ENCODE data around the gene GDF15.

DNA sequence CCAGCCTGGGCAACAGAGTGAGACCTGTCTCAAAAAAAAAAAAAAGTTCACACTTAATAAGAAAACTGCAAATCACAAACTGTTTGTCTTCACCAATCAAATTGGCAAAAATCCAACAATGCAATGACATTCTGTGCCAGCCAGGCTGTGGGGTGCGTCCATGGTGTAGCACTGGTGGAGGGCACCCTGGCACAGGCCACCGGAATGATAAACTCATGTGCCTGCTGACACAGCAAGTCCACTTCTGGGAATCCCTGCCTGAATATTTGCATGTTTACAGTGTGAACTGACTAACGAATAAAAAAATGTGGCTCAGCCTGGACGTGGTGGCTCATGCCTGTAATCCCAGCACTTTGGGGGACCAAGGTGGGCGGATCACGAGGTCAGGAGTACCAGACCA lies 13.1 kb downstream of the GDF15 start:
- TF ChIP-seq POLR2A (IDR thresholded peaks at IDR 0.05) = no peak
- TF ChIP-seq, protein P1, sequence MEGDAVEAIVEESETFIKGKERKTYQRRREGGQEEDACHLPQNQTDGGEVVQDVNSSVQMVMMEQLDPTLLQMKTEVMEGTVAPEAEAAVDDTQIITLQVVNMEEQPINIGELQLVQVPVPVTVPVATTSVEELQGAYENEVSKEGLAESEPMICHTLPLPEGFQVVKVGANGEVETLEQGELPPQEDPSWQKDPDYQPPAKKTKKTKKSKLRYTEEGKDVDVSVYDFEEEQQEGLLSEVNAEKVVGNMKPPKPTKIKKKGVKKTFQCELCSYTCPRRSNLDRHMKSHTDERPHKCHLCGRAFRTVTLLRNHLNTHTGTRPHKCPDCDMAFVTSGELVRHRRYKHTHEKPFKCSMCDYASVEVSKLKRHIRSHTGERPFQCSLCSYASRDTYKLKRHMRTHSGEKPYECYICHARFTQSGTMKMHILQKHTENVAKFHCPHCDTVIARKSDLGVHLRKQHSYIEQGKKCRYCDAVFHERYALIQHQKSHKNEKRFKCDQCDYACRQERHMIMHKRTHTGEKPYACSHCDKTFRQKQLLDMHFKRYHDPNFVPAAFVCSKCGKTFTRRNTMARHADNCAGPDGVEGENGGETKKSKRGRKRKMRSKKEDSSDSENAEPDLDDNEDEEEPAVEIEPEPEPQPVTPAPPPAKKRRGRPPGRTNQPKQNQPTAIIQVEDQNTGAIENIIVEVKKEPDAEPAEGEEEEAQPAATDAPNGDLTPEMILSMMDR (IDR thresholded peaks at IDR 0.05) = no peak

All from lower leg skin (tissue), 3 donors.